ENCODE measurements around the gene TICRR.

TICRR gene

DNA sequence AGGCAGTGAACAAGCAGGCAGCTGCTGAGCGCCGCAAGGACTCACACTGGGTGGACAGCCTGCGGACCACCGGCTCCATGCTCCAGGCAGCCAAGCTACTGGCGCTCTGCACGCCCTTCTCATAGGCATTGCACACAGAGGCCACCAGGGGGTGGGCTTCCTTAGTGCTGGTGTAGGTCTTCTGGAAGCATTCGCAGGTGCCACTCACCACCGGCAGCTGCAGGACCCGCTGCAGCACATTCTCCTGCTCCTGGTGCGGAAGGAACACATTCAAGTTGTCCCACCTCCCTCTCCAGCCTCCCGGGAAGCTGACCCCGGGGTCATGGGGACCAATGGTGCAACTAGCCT is 97.9 kb downstream of the TICRR start:
- no peak for DNase-seq (ENCODE audit: low read depth)

DNA sequence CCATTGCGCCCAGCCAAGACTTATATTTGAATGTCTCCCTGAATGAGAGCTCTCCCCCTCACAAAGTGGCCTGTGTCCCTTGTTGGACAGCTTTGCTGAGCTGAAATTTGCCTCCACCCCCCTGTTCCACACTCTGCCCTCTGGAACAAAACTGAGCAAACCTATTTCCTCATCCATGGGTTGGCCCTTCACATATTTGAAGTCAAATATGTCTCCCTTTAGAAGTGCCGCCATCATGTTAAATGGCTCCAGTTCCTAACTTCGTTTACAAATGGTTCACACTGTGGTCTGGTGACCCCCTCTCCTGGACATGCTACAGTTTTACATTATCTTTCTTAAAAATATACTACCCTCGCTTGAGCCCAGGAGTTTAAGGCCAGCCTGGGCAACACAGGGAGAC is 99.3 kb downstream of the TICRR start:
- no peak for DNase-seq (ENCODE audit: low read depth)

DNA sequence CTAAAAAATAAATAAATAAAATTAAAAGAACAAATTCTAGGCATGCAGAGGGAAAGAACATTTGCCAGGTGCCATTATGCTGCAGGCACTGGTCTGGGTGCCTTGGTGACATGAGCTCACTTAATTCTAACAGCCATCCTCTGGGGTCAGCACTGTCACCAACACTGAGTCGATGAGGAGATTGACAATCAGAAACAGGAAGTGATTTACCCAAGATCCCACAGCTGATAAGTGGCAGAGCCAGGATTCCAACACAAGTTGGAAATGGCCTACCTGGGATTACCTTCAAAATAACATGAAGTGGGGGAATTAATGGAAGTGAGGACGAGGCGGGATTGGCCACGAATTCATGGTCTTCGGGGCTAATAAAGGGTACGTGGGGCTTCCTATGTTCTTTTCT is 100.3 kb downstream of the TICRR start:
- no peak for DNase-seq (ENCODE audit: low read depth)

DNA sequence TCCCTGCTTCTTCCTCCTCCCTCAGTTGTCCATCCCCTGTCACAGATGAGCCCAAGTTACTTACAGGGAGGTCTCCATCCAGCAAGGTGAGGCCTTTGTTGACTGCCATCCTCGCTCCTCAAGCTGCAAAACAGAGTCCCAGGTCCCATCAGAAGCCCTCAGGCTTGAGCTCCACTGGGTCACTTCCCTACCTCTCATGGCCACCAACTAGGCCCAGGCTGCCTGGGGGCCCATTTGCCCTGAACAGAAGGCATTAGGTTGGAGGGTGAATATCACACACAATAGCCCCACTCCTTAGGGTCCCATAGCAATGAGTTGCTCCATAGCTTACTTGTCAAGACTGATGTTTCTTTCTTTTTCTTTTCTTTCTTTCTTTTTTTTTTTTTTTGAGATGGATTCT is 102.1 kb downstream of the TICRR start:
- DNase-seq (ENCODE audit: low read depth) = no peak
